ENCODE data around the gene CUL4A. TPM values are rescaled to one million over a fixed set of nuclear protein-coding genes. Genes with fewer than 3 reads are reported as not detected.
A peak's percentile ranks its signal among the peaks of the same experiment; 100 is the strongest.

CUL4A gene
- total and polyA plus RNA-seq, 2 experiments from 2014 or later, result 67.5 to 195 TPM

- TF ChIP-seq, protein P1, sequence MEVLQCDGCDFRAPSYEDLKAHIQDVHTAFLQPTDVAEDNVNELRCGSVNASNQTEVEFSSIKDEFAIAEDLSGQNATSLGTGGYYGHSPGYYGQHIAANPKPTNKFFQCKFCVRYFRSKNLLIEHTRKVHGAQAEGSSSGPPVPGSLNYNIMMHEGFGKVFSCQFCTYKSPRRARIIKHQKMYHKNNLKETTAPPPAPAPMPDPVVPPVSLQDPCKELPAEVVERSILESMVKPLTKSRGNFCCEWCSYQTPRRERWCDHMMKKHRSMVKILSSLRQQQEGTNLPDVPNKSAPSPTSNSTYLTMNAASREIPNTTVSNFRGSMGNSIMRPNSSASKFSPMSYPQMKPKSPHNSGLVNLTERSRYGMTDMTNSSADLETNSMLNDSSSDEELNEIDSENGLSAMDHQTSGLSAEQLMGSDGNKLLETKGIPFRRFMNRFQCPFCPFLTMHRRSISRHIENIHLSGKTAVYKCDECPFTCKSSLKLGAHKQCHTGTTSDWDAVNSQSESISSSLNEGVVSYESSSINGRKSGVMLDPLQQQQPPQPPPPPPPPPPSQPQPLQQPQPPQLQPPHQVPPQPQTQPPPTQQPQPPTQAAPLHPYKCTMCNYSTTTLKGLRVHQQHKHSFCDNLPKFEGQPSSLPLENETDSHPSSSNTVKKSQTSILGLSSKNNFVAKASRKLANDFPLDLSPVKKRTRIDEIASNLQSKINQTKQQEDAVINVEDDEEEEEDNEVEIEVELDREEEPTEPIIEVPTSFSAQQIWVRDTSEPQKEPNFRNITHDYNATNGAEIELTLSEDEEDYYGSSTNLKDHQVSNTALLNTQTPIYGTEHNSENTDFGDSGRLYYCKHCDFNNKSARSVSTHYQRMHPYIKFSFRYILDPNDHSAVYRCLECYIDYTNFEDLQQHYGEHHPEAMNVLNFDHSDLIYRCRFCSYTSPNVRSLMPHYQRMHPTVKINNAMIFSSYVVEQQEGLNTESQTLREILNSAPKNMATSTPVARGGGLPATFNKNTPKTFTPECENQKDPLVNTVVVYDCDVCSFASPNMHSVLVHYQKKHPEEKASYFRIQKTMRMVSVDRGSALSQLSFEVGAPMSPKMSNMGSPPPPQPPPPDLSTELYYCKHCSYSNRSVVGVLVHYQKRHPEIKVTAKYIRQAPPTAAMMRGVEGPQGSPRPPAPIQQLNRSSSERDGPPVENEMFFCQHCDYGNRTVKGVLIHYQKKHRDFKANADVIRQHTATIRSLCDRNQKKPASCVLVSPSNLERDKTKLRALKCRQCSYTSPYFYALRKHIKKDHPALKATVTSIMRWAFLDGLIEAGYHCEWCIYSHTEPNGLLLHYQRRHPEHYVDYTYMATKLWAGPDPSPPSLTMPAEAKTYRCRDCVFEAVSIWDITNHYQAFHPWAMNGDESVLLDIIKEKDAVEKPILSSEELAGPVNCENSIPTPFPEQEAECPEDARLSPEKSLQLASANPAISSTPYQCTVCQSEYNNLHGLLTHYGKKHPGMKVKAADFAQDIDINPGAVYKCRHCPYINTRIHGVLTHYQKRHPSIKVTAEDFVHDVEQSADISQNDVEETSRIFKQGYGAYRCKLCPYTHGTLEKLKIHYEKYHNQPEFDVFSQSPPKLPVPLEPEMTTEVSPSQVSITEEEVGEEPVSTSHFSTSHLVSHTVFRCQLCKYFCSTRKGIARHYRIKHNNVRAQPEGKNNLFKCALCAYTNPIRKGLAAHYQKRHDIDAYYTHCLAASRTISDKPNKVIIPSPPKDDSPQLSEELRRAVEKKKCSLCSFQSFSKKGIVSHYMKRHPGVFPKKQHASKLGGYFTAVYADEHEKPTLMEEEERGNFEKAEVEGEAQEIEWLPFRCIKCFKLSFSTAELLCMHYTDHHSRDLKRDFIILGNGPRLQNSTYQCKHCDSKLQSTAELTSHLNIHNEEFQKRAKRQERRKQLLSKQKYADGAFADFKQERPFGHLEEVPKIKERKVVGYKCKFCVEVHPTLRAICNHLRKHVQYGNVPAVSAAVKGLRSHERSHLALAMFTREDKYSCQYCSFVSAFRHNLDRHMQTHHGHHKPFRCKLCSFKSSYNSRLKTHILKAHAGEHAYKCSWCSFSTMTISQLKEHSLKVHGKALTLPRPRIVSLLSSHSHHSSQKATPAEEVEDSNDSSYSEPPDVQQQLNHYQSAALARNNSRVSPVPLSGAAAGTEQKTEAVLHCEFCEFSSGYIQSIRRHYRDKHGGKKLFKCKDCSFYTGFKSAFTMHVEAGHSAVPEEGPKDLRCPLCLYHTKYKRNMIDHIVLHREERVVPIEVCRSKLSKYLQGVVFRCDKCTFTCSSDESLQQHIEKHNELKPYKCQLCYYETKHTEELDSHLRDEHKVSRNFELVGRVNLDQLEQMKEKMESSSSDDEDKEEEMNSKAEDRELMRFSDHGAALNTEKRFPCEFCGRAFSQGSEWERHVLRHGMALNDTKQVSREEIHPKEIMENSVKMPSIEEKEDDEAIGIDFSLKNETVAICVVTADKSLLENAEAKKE (CRISPR knock-in tag; IDR thresholded peaks at IDR 0.05), result no peak
- TF ChIP-seq NANOG (IDR thresholded peaks at IDR 0.05; ENCODE audit: borderline replicate concordance) (no peak), ZNF114 (CRISPR knock-in tag; IDR thresholded peaks at IDR 0.05) (no peak), EZH2 (IDR thresholded peaks at IDR 0.05; ENCODE audit: low read depth, unreplicated experiment) (no peak), CREB1 (CRISPR knock-in tag; IDR thresholded peaks at IDR 0.05; ENCODE audit: low read depth) (no peak), STAT1 (IDR thresholded peaks at IDR 0.05; ENCODE audit: unreplicated experiment) (no peak)
- TF ChIP-seq, protein P2, sequence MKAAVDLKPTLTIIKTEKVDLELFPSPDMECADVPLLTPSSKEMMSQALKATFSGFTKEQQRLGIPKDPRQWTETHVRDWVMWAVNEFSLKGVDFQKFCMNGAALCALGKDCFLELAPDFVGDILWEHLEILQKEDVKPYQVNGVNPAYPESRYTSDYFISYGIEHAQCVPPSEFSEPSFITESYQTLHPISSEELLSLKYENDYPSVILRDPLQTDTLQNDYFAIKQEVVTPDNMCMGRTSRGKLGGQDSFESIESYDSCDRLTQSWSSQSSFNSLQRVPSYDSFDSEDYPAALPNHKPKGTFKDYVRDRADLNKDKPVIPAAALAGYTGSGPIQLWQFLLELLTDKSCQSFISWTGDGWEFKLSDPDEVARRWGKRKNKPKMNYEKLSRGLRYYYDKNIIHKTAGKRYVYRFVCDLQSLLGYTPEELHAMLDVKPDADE (IDR thresholded peaks at IDR 0.05), result no peak
These were observed 3.9 kb upstream of the CUL4A start (continued) for GRCh38 chr13:113205428-113205931.

- Histone ChIP-seq H3K36me3 (ENCODE audit: insufficient read depth) (no peaks in the 10 kb centered on the region), H3K4me2 (peak overlapping the region; percentile 86), H3K27me3 (ENCODE audit: insufficient read depth) (no peaks in the 10 kb centered on the region), H3K79me2 (replicated peaks; ENCODE audit: insufficient read depth) (peaks cover 85% of the 10 kb centered on the region), H3K4me3 (peak overlapping the region; percentile 62), H3F3A (replicated peaks; ENCODE audit: low read depth) (0 out of 2 replicates have a peak, but pooled peaks cover 10% of the 10 kb centered on the region), H2AFZ (no peak overlapping the region), H4K20me1 (replicated peaks; ENCODE audit: insufficient read depth) (peaks cover 43% of the 10 kb centered on the region), H3K9me2 (ENCODE audit: insufficient read depth) (no peaks in the 10 kb centered on the region), H3K27ac (ENCODE audit: low read depth) (peak overlapping the region; percentile 97; the same call in 1 of the 2 replicates), H3K4me1 (ENCODE audit: insufficient read depth) (peaks cover 31% of the 10 kb centered on the region)
- DNase-seq (ENCODE audit: low spot score) (no peak), ATAC-seq (no peak)
- Mint-ChIP-seq H3K27ac (peak overlapping the region; percentile 77), H3K9me3 (no peaks in the 10 kb centered on the region), H3K4me3 (peak overlapping the region; percentile 85), H3K4me1 (peaks cover 40% of the 10 kb centered on the region), H3K36me3 (ENCODE audit: low read depth) (peaks cover 43% of the 10 kb centered on the region), H3K27me3 (ENCODE audit: insufficient read depth, low read depth, poor library complexity) (peaks cover 5% of the 10 kb centered on the region)
- TF ChIP-seq ZNF114 (CRISPR knock-in tag; IDR thresholded peaks at IDR 0.05) (no peak), EZH2phosphoT487 (IDR thresholded peaks at IDR 0.05; ENCODE audit: unreplicated experiment) (no peak), NANOG (IDR thresholded peaks at IDR 0.05; ENCODE audit: borderline replicate concordance) (no peak)
- TF ChIP-seq, protein P3, sequence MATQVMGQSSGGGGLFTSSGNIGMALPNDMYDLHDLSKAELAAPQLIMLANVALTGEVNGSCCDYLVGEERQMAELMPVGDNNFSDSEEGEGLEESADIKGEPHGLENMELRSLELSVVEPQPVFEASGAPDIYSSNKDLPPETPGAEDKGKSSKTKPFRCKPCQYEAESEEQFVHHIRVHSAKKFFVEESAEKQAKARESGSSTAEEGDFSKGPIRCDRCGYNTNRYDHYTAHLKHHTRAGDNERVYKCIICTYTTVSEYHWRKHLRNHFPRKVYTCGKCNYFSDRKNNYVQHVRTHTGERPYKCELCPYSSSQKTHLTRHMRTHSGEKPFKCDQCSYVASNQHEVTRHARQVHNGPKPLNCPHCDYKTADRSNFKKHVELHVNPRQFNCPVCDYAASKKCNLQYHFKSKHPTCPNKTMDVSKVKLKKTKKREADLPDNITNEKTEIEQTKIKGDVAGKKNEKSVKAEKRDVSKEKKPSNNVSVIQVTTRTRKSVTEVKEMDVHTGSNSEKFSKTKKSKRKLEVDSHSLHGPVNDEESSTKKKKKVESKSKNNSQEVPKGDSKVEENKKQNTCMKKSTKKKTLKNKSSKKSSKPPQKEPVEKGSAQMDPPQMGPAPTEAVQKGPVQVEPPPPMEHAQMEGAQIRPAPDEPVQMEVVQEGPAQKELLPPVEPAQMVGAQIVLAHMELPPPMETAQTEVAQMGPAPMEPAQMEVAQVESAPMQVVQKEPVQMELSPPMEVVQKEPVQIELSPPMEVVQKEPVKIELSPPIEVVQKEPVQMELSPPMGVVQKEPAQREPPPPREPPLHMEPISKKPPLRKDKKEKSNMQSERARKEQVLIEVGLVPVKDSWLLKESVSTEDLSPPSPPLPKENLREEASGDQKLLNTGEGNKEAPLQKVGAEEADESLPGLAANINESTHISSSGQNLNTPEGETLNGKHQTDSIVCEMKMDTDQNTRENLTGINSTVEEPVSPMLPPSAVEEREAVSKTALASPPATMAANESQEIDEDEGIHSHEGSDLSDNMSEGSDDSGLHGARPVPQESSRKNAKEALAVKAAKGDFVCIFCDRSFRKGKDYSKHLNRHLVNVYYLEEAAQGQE (IDR thresholded peaks at IDR 0.05; ENCODE audit: unreplicated experiment), result no peak
- TF ChIP-seq, protein P4, sequence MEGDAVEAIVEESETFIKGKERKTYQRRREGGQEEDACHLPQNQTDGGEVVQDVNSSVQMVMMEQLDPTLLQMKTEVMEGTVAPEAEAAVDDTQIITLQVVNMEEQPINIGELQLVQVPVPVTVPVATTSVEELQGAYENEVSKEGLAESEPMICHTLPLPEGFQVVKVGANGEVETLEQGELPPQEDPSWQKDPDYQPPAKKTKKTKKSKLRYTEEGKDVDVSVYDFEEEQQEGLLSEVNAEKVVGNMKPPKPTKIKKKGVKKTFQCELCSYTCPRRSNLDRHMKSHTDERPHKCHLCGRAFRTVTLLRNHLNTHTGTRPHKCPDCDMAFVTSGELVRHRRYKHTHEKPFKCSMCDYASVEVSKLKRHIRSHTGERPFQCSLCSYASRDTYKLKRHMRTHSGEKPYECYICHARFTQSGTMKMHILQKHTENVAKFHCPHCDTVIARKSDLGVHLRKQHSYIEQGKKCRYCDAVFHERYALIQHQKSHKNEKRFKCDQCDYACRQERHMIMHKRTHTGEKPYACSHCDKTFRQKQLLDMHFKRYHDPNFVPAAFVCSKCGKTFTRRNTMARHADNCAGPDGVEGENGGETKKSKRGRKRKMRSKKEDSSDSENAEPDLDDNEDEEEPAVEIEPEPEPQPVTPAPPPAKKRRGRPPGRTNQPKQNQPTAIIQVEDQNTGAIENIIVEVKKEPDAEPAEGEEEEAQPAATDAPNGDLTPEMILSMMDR (conservative IDR thresholded peaks at IDR 0.05; ENCODE audit: low read depth in 2 of 2), result no peak
These were observed 2.0 kb upstream of the CUL4A start for GRCh38 chr13:113207460-113207859.
